Measurements from ENCODE around the gene FBXO36. TPM values are rescaled to one million over a fixed set of nuclear protein-coding genes. Genes with fewer than 3 reads are reported as not detected.

Gene FBXO36
- total RNA-seq, 1 experiment from 2014 or later: 3.0 TPM

DNA sequence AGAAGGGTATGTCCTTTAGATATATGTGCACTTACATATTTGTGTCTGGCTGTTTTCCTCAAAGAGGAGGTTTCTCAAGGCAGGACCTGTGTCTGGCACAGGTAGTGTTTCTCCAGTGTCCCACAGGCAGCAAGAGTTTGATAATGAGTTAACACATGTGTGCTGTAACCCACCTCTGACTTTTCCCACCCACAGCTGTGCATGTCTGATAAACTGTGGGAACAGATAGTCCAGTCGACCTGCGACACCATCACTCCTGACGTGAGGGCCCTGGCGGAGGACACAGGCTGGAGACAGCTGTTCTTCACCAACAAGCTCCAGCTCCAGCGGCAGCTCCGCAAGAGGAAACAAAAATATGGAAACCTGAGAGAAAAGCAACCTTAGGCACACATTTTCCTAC lies 88.2 kb downstream of the FBXO36 start:
- no peak overlapping the region for H4K8ac ChIP-seq (replicated peaks; ENCODE audit: insufficient read length, low read depth, low read length)
- H2BK20ac ChIP-seq (ENCODE audit: low read depth, low read length, poor library complexity, severe bottlenecking): no peak overlapping the region
- no peak overlapping the region for H4K5ac ChIP-seq (ENCODE audit: insufficient read length, low read depth, low read length)
- H3K56ac ChIP-seq (ENCODE audit: insufficient read length, low read depth, low read length): no peak overlapping the region
- H3K79me2 ChIP-seq (ENCODE audit: insufficient read depth, low read length): no peaks in the 10 kb centered on the region; the same call in 1 of the 2 replicates
- Mint-ChIP-seq H3K27me3 (ENCODE audit: low read depth) (no peaks in the 10 kb centered on the region), H3K27ac (no peak overlapping the region), H3K4me3 (no peak overlapping the region), H3K36me3 (ENCODE audit: insufficient read depth in 1 of 3, low read depth in 3 of 3) (peaks cover 0 to 5% (median 3%) of the 10 kb centered on the region in 3 experiments; a peak in 6 of 7 replicates), H3K4me1 (no peaks in the 10 kb centered on the region), H3K9me3 (peaks cover 0 to 4% of the 10 kb centered on the region in 2 experiments; a peak in 1 of 5 replicates)
- H2AK5ac ChIP-seq (ENCODE audit: insufficient read length, low read length): no peak overlapping the region
- H4K20me1 ChIP-seq (ENCODE audit: control insufficient read depth, insufficient read depth, insufficient read length): no peaks in the 10 kb centered on the region
- H3K23me2 ChIP-seq (ENCODE audit: insufficient read length, low read depth, low read length, poor library complexity, severe bottlenecking): no peaks in the 10 kb centered on the region
- H3K27ac ChIP-seq (ENCODE audit: insufficient read length, low read depth, low read length): no peak overlapping the region
- no peaks in the 10 kb centered on the region for H3K79me1 ChIP-seq (ENCODE audit: insufficient read depth, low read depth, low read length, poor library complexity, severe bottlenecking)
- H2BK12ac ChIP-seq (ENCODE audit: insufficient read length, low read depth, low read length): no peak overlapping the region
- H2AFZ ChIP-seq (ENCODE audit: low read length): no peak overlapping the region
- H2BK120ac ChIP-seq (ENCODE audit: low read depth, low read length, poor library complexity, severe bottlenecking): no peak overlapping the region
- no peak overlapping the region for H3K14ac ChIP-seq (ENCODE audit: insufficient read depth, low read length)
- no peak overlapping the region for H3T11ph ChIP-seq (ENCODE audit: low read length)
- no peak overlapping the region for H3K23ac ChIP-seq (ENCODE audit: insufficient read length, low read depth, low read length)
- WGBS (ENCODE audit: extremely low coverage, insufficient read length, low lambda C conversion rate): no CpG with 5 or more reads among the region's 6 CpGs
- H3K27me3 ChIP-seq (ENCODE audit: insufficient read depth, low read length): no peaks in the 10 kb centered on the region
- no peaks in the 10 kb centered on the region for H3K4me1 ChIP-seq (ENCODE audit: insufficient read depth, low read length)
- no peak overlapping the region for H3K9ac ChIP-seq (ENCODE audit: extremely low read depth, insufficient read length, low read length)
- H2BK15ac ChIP-seq (ENCODE audit: low read depth, low read length): no peak overlapping the region
- no peak overlapping the region for H2BK5ac ChIP-seq (ENCODE audit: insufficient read length, low read length)
- H3K4ac ChIP-seq (ENCODE audit: low read depth, low read length): no peak overlapping the region
- H4K91ac ChIP-seq (ENCODE audit: insufficient read length, low read depth, low read length): no peak overlapping the region
- TF ChIP-seq, protein P1, sequence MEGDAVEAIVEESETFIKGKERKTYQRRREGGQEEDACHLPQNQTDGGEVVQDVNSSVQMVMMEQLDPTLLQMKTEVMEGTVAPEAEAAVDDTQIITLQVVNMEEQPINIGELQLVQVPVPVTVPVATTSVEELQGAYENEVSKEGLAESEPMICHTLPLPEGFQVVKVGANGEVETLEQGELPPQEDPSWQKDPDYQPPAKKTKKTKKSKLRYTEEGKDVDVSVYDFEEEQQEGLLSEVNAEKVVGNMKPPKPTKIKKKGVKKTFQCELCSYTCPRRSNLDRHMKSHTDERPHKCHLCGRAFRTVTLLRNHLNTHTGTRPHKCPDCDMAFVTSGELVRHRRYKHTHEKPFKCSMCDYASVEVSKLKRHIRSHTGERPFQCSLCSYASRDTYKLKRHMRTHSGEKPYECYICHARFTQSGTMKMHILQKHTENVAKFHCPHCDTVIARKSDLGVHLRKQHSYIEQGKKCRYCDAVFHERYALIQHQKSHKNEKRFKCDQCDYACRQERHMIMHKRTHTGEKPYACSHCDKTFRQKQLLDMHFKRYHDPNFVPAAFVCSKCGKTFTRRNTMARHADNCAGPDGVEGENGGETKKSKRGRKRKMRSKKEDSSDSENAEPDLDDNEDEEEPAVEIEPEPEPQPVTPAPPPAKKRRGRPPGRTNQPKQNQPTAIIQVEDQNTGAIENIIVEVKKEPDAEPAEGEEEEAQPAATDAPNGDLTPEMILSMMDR (conservative IDR thresholded peaks at IDR 0.05): no peak
- H3K4me2 ChIP-seq (ENCODE audit: insufficient read depth, insufficient read length, low read length): no peak overlapping the region
- DNase-seq: no peak
- no peaks in the 10 kb centered on the region for H3K9me3 ChIP-seq (ENCODE audit: control insufficient read depth, low read depth, low read length)
- H3K18ac ChIP-seq (ENCODE audit: insufficient read length, low read depth, low read length): no peak overlapping the region

All from H9 (cell line).